Activated CD4-positive, alpha-beta T cell treated with anti-CD3 and anti-CD28 coated beads for 48 hours (primary cell): ENCODE measurements around the gene MAPK11.

Source experiments
- DNase-seq: peaks from one replicate; pipeline ENCODE4 v3.0.0-alpha.2; 2020

The MAPK11 gene

DNA sequence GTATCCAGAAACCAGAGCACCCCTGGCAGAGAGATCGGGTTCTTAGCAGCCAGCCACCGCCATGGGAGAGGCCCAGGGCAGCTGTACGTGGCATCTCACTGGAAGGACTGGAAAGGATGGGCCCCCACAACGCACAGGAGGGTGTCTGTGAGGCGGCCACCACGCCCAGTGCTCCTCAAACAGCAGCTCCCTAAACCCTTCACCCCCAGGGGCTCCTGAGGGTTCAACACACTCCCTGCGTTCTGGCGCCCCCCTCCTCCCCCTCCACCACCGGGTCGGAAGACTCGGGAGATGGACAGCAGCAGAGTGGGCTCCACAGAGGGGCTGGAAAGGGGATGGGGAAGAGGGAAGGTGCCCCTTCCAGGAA, 9.8 kb downstream of the MAPK11 start:
- DNase-seq = no peak

DNA sequence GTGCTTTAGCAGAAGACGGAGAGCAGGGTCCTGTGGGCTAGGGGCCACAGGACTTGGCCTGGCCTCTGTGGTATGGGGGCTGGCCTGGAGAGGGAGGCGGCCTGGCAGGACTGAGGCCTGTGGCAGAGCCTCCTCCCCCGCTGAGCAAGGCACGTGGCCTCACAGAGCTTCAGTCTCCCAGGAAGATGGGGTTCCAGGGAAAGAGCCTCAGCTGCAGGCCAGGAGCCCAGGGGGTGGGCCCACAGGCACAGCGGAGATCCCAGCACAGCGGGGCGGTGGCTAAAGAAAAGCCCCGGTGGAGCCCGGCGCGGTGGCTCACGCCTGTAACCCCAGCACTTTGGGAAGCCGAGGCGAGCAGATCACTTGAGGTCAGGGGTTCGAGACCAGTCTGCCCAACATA, 10.9 kb downstream of the MAPK11 start:
- DNase-seq = no peak

DNA sequence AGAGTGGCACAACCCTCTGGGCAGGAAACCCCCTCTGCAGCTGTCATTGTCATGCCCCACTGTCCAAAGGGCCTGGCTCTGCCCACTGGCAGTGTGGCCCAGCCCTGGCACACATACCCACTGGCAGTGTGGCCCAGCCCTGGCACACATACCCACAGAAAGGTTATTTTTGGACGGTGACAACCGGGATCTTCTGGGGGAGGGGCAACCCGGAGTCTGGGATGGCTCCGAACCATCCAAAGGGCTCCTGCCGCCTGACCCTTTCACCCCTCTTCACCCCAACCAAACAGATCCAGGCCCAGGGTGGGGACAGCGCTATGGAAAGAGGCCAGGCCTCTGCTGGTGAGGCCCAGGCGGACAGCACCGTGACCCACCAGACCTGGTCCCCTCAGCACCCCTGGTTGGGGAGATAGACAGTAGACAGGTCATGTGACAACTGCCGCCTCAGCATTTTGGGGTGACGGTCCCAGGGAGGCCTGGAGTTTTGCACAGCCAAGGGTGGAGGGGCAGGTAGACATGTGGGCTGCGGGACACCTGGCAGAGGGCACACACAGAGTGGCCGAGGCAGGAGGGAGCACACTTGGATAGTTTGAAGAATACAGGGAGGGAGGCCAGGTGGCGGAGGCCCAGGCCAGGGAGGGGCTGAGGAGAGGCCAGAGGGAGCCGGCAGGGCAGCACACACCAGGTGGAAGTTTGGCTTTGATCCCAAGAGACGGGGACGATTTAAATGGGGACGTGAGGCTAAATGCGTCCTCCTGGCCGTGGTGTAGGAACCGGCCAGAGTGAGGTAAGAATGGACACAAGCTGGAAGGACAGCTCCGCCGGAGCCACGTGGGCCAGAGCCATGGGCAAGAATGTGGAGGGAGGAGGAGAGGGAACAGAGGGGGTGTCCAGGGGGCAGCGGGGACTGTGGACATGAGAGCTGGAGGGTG, 11.6 kb downstream of the MAPK11 start:
- no peak for DNase-seq

GRCh38 chr22:50257451-50258360, 12.5 kb downstream of the MAPK11 start:
- DNase-seq = no peak

GRCh38 chr22:50257041-50257440, 13.1 kb downstream of the MAPK11 start:
- no peak for DNase-seq

DNA sequence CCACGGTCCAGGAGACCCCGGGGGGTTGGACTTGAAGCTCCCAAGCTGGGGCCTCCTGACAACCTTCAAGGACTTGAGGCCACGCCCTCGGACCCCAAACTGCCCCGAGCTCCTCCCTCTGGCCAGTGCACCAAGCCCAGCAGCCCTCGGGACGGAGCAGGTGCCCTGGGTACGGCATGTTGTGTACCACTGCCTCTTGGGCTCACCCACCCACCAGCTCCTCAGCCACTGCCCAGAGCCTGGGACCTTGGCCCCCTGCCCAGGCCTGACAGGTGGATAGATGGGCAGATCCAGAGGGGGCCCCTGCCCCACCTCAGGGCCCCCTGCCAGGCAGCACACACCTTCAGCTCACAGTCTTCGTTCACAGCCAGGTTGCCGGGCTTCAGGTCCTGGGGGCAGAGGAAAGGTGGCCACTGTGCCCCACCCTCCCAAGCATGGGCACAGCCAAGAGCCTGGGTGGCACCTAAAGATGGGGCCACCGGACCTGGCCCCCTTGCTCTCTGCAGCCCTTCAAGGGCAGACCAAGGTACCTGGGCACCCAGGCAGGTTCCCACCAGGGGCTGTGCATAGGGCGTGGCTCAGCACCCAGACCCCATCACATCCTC, 13.8 kb downstream of the MAPK11 start:
- no peak for DNase-seq

DNA sequence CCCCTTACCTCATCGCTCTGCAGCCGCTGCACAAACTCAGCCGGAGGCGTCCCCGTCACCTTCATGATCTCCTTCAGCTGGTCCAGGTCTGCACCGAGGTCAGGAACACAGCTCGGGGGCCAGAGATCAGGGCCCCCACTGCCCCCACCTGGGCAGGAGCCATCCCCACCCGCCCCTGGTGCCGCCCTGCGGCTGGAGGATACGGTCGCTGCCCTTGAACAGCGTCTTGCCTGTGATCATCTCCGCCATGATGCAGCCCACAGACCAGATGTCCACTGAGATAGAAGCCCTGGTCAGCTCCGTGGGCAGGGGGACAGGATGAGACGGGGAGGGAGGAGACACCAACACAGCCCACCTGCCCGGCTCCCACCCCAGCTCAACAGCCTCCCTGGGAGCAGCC, 14.6 kb downstream of the MAPK11 start:
- no peak for DNase-seq

- DNase-seq = no peak
Observed at GRCh38 chr22:50255099-50255498, 15.1 kb downstream of the MAPK11 start.

DNA sequence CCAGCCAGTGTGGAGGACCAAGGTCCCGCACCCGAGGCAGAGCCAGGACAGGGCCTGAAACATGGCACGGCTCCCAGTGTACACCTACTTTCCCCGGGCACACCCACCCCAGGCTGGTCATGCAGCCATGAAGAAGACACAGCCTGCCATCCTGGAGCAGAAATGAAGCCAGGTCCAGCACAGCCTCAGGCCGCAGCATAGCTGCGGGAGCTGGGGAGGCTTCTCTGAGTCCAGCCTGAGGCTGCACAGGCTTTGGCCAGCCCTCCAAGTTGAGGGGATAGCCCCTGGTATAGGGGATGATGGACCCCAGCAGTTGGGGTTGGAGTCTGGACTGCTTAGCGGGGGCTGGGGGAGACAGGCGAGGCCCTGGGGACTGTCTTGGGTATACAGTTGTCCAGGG, 16.2 kb downstream of the MAPK11 start:
- no peak for DNase-seq

- no peak for DNase-seq
Observed at GRCh38 chr22:50253046-50253915, 16.9 kb downstream of the MAPK11 start.

- peak; percentile 80 for DNase-seq
Observed at GRCh38 chr22:50252082-50253045, 17.8 kb downstream of the MAPK11 start.

DNA sequence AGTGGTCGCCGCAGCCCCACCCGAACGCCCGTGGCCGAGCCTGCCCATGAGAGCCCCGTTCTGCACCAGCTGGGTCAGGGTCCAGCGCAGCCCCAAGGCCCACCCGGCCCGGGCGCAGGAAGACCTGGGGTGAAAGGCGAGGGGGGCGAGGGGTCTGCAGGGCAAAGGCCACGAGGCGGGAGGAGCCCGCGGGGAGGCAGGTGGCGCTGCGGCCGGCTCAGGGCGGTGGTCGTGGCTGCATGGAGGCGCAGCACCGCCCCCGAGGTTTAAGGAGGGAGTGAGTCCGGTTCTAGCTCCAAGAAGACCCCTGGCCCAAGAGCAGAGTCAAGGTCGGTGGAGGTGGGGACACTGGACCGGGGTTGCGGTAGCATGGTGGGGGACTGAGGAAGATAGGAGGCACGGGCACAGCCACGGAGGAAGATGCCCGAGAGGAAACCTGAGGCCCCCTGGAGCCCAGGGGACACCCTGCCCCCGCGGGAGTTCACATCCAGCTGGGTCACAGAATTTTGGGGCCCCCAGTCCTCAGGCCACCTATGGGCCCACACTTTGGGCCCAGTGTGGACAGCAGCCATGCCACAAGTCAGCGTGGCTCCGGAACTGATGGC, 18.6 kb downstream of the MAPK11 start:
- DNase-seq = no peak

DNA sequence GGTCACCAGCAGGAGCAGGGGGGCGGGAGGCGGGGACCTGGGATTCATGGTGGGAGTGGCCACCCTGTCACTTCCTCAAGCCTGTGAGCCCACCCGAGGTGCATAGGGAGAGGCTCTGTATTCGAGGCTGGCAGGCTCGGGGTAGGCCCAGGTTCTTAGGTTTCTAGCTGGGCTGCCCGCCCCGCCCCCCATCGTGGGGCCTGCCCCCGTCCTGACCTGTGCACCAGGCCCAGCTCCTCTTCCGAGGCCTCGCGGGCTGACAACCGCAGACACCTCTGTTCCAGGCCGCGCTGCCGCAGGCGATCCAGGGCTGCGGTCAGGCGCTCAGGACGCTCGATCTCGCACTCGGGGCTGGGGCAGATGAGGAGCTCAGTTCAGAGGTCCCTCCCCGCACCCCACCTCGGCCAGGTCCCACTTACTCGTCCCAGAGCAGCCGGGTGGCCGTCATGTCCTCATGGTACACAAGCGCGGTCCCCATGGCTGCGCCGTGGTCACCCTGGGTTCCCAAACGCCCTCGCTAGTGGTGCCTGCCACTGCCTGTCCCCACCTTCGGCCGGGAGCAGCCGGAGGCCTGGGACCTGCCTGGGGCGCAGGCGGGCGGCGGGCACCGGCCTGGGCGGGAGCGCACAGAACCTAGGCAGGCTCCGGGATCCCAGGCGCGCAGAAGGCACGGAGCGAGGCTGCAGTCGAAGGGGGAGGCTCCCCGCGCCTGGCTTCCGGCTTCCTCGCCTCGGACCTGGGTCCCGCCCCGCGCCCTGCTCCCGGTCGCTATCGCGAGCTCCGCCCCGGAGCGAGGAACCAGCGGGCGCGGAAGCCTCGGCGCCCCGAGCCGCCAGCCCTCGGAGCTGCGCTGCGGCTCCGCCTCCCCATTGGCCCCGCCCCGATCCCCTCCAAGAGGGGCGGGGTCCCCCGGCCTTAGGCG, 19.4 kb downstream of the MAPK11 start, which contains the start of gene HDAC10:
Gene HDAC10 (minus strand): TSS at position 711 of the 922 bp plus-strand sequence. CDS start 233 bp downstream, at position 478.
- peak; percentile 91 for DNase-seq

GRCh38 chr22:50250249-50250554, 20.0 kb downstream of the MAPK11 start:
- DNase-seq = no peak

DNA sequence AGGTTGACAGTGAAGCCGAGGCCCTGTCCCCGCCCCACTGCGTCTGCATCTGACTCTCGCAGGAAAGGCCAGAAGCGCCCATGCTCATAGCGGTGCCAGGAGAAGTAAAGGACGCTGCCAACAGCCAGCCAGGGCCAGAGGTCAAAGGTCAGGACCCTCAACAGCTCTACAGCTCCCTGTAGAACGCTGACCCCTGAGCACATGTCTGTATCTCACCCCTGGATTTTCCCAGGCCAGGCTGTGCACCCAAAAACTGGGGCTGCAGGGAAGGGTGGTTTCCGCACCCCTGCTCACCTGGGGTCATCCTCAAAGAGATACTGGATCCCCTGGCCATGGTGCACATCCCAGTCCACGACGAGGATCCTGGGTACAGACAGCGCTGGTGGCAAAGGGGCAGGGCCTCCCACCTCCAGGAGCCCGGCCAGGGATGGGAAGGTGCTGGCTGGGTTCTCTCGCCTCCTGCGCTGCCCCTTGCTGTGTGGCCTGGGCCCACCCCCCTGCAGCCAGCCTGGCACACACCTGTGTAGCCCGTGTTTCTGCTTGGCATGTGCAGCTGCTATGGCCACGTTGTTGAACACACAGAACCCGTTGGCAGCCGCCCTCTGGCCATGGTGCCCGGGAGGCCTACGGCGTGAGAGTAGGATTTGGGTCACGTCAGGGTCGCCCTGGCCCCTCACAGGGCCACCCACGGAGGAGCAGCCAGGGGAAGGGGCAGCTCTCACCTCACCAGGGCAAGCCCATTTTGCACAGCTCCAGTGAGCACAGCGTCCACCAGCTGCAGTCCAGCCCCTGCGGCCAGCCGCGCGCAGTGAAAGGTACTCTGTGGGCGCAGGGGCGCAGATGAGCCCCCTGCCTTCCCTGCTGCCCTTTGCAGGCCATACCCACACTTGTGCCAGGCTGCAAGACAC, 20.6 kb downstream of the MAPK11 start:
- no peak for DNase-seq

GRCh38 chr22:50248196-50249081, 21.7 kb downstream of the MAPK11 start:
- DNase-seq = no peak

DNA sequence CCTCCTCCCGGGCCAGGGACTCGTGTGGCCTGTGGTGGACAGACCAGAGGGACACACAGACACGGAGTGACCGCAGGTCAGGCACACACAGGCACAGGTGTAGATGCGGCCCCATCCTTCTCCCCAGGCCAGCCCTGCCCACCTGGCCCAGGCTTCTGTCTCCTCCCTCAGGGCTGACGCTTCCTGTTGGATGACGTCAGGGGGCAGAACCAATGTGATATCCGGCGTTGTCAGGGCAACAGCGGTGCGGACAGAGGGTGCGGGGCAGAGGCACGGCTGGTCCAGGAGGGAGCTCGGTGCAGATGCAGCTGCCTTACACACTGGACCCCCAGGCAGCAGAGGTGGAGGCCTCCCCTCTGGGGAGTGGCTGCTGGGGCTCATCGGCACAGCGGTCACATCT, 22.4 kb downstream of the MAPK11 start:
- no peak for DNase-seq
